ENCODE measurements around the gene C5.

DNA sequence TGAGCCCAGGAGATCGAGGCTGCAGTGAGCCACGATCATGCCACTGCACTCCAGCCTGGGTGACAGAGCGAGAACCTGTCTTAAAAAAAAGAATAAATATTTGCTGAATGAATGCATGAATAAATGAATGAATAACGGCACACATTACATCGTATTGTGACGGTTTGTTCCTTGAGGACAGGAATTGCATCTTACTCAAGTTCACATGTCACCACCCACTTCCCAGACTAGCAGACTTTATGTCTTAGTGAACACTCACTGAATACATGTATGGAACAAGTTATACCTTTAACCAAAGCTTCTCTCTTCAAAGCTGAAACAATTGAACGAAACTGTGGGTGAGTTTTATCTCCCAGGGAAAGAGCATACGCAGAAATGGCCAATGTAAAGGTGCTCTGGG is 70.3 kb downstream of the C5 start:
- no peak for TF ChIP-seq EZH2 (IDR thresholded peaks at IDR 0.05; ENCODE audit: borderline replicate concordance, low read length)
- TF ChIP-seq, protein P1, sequence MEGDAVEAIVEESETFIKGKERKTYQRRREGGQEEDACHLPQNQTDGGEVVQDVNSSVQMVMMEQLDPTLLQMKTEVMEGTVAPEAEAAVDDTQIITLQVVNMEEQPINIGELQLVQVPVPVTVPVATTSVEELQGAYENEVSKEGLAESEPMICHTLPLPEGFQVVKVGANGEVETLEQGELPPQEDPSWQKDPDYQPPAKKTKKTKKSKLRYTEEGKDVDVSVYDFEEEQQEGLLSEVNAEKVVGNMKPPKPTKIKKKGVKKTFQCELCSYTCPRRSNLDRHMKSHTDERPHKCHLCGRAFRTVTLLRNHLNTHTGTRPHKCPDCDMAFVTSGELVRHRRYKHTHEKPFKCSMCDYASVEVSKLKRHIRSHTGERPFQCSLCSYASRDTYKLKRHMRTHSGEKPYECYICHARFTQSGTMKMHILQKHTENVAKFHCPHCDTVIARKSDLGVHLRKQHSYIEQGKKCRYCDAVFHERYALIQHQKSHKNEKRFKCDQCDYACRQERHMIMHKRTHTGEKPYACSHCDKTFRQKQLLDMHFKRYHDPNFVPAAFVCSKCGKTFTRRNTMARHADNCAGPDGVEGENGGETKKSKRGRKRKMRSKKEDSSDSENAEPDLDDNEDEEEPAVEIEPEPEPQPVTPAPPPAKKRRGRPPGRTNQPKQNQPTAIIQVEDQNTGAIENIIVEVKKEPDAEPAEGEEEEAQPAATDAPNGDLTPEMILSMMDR (IDR thresholded peaks at IDR 0.05; ENCODE audit: low read length) = no peak

Data from OCI-LY1 (cell line).